NK-92 treated with Interleukin-12 subunit alpha and Interleukin-12 subunit beta, amount 100 ng/mL, for 24 hours (cell line): ENCODE results near the gene NT5C.
"Not testable (repeated sequence)": the region's sequence is repeated elsewhere in the genome, so short reads cannot be mapped to it uniquely, and the experiment has no call there.

Experiments used
- DNase-seq: peaks from one replicate; lab custom pipeline; 2025; lab: John Stamatoyannopoulos, UW

NT5C gene

GRCh38 chr17:75144816-75145512 lies 13.4 kb upstream of the NT5C start:
- DNase-seq, result no peak

GRCh38 chr17:75142236-75142971 lies 10.9 kb upstream of the NT5C start:
- no peak for DNase-seq

GRCh38 chr17:75138519-75138918 lies 7.0 kb upstream of the NT5C start:
- no peak for DNase-seq

- DNase-seq, result not testable (repeated sequence)
Observed at GRCh38 chr17:75137762-75138161, 6.2 kb upstream of the NT5C start.

- DNase-seq, result no peak
Observed at GRCh38 chr17:75135946-75136345, 4.4 kb upstream of the NT5C start.

- DNase-seq, result no peak
Observed at GRCh38 chr17:75135452-75135851, 3.9 kb upstream of the NT5C start.

- not testable (repeated sequence) for DNase-seq
Observed at GRCh38 chr17:75133607-75134347, 2.2 kb upstream of the NT5C start.

- DNase-seq, result no peak
Observed at GRCh38 chr17:75133001-75133400, 1.5 kb upstream of the NT5C start.

GRCh38 chr17:75132018-75133000 lies 767 bp upstream of the NT5C start:
- DNase-seq, result not testable (repeated sequence)

GRCh38 chr17:75130632-75131277 lies 787 bp downstream of the NT5C start:
- peak; percentile 44 for DNase-seq

- no peak for DNase-seq
Observed at GRCh38 chr17:75130059-75130631, 1.4 kb downstream of the NT5C start.

GRCh38 chr17:75129576-75129975 lies 2.0 kb downstream of the NT5C start:
- no peak for DNase-seq

GRCh38 chr17:75128694-75129505 lies 2.6 kb downstream of the NT5C start:
- no peak for DNase-seq

- DNase-seq, result not testable (repeated sequence)
Observed at GRCh38 chr17:75127936-75128335, 3.6 kb downstream of the NT5C start.

GRCh38 chr17:75126954-75127353 lies 4.6 kb downstream of the NT5C start:
- DNase-seq, result no peak

GRCh38 chr17:75125984-75126383 lies 5.6 kb downstream of the NT5C start:
- no peak for DNase-seq

- DNase-seq, result no peak
Observed at GRCh38 chr17:75124819-75125162, 6.8 kb downstream of the NT5C start.

GRCh38 chr17:75124041-75124818 lies 7.3 kb downstream of the NT5C start:
- no peak for DNase-seq

- no peak for DNase-seq
Observed at GRCh38 chr17:75118307-75118706, 13.2 kb downstream of the NT5C start.
